NCI-H1417 treated with DMSO at 0.1 percent for 48 hours (cell line): ENCODE measurements around the gene MOB1A.
"Not testable (repeated sequence)": the region's sequence is repeated elsewhere in the genome, so short reads cannot be mapped to it uniquely, and the experiment has no call there.

Experiments used
- DNase-seq: peaks from one replicate; lab custom pipeline; 2025; lab: John Stamatoyannopoulos, UW

MOB1A gene

GRCh38 chr2:74178211-74179062 lies at the start of gene MOB1A:
Gene MOB1A, minus strand, starts transcription at chr2:74178879. Its CDS starts 205 bp downstream, at chr2:74178674.
- peak; percentile 98 for DNase-seq

- DNase-seq: no peak
These were observed 49.0 kb upstream of the MOB1A start for GRCh38 chr2:74227646-74228045.

GRCh38 chr2:74226648-74227213 lies 48.1 kb upstream of the MOB1A start:
- DNase-seq: no peak

GRCh38 chr2:74225698-74226459 lies 47.2 kb upstream of the MOB1A start:
- DNase-seq: no peak

- no peak for DNase-seq
These were observed 45.5 kb upstream of the MOB1A start for GRCh38 chr2:74223941-74224770.

- no peak for DNase-seq
These were observed 43.6 kb upstream of the MOB1A start for GRCh38 chr2:74222300-74222650.

GRCh38 chr2:74221604-74222299 lies 43.1 kb upstream of the MOB1A start:
- DNase-seq: no peak

- DNase-seq: no peak
These were observed 42.4 kb upstream of the MOB1A start for GRCh38 chr2:74221091-74221490.

- DNase-seq: no peak
These were observed 41.3 kb upstream of the MOB1A start for GRCh38 chr2:74219846-74220486.

GRCh38 chr2:74216642-74217041 lies 38.0 kb upstream of the MOB1A start:
- no peak for DNase-seq

GRCh38 chr2:74215771-74216170 lies 37.1 kb upstream of the MOB1A start:
- DNase-seq: not testable (repeated sequence)

- no peak for DNase-seq
These were observed 34.2 kb upstream of the MOB1A start for GRCh38 chr2:74212702-74213410.

- DNase-seq: no peak
These were observed 27.6 kb upstream of the MOB1A start for GRCh38 chr2:74206180-74206688.

GRCh38 chr2:74205596-74205995 lies 26.9 kb upstream of the MOB1A start:
- DNase-seq: no peak

GRCh38 chr2:74205113-74205512 lies 26.4 kb upstream of the MOB1A start:
- DNase-seq: no peak

- DNase-seq: no peak
These were observed 25.8 kb upstream of the MOB1A start for GRCh38 chr2:74204436-74204835.

GRCh38 chr2:74201596-74201995 lies 22.9 kb upstream of the MOB1A start:
- no peak for DNase-seq

GRCh38 chr2:74201196-74201595 lies 22.5 kb upstream of the MOB1A start:
- DNase-seq: no peak

GRCh38 chr2:74199871-74200305 lies 21.2 kb upstream of the MOB1A start:
- no peak for DNase-seq

- DNase-seq: no peak
These were observed 20.6 kb upstream of the MOB1A start for GRCh38 chr2:74199275-74199701.
